ENCODE results near the gene AIPL1. TPM values are rescaled to one million over a fixed set of nuclear protein-coding genes. Genes with fewer than 3 reads are reported as not detected.
A peak's percentile ranks its signal among the peaks of the same experiment; 100 is the strongest.

AIPL1 gene
- total RNA-seq, 4 donors from 2014 or later, result not detected

- Histone ChIP-seq H3K27me3 (no peaks in the 10 kb centered on the region), H3K27ac (no peak overlapping the region), H3K36me3 (no peaks in the 10 kb centered on the region), H3K9me3 (no peaks in the 10 kb centered on the region), H3K4me1 (peaks cover 14% of the 10 kb centered on the region), H3K4me3 (no peak overlapping the region)
- TF ChIP-seq POLR2A (IDR thresholded peaks at IDR 0.05) (no peak), CTCF (IDR thresholded peaks at IDR 0.05) (no peak), POLR2AphosphoS5 (IDR thresholded peaks at IDR 0.05) (no peak), EP300 (IDR thresholded peaks at IDR 0.05) (no peak)
- DNase-seq (ENCODE audit: low spot score in 2 of 2), result no peak
- 94% methylated on average over 6 of the region's 6 CpGs for WGBS
Observed at GRCh38 chr17:6448473-6448872, 13.6 kb upstream of the AIPL1 start.

- DNase-seq (ENCODE audit: low spot score in 2 of 2), result no peak
- WGBS, result 90% methylated on average over 9 of the region's 9 CpGs
- H3K27me3 ChIP-seq, result no peaks in the 10 kb centered on the region
- H3K4me1 ChIP-seq, result peaks cover 15% of the 10 kb centered on the region
- H3K9me3 ChIP-seq, result no peaks in the 10 kb centered on the region
- H3K27ac ChIP-seq, result no peak overlapping the region
- no peak overlapping the region for H3K4me3 ChIP-seq
- H3K36me3 ChIP-seq, result no peaks in the 10 kb centered on the region
- TF ChIP-seq EP300 (IDR thresholded peaks at IDR 0.05) (no peak), POLR2AphosphoS5 (IDR thresholded peaks at IDR 0.05) (no peak), CTCF (IDR thresholded peaks at IDR 0.05) (no peak), POLR2A (IDR thresholded peaks at IDR 0.05) (no peak)
Observed at GRCh38 chr17:6446516-6447100, 11.7 kb upstream of the AIPL1 start.

GRCh38 chr17:6444571-6445335 is 9.8 kb upstream of the AIPL1 start:
- Histone ChIP-seq H3K27ac (no peak overlapping the region), H3K4me3 (peak overlapping the region; percentile 63), H3K36me3 (no peaks in the 10 kb centered on the region), H3K4me1 (peaks cover 15% of the 10 kb centered on the region), H3K27me3 (peaks cover 5% of the 10 kb centered on the region), H3K9me3 (no peaks in the 10 kb centered on the region)
- WGBS, result 23% methylated on average over 33 of the region's 36 CpGs
- TF ChIP-seq POLR2AphosphoS5 (IDR thresholded peaks at IDR 0.05) (no peak), CTCF (IDR thresholded peaks at IDR 0.05) (no peak), EP300 (IDR thresholded peaks at IDR 0.05) (no peak), POLR2A (IDR thresholded peaks at IDR 0.05) (no peak)
- no peak for DNase-seq (ENCODE audit: low spot score in 2 of 2)

- Histone ChIP-seq H3K27me3 (peaks cover 12% of the 10 kb centered on the region), H3K36me3 (no peaks in the 10 kb centered on the region), H3K9me3 (no peaks in the 10 kb centered on the region), H3K4me3 (peak within 1 kb of the TSS; percentile 63), H3K27ac (no peak within 1 kb of the TSS), H3K4me1 (peaks cover 15% of the 10 kb centered on the region)
- peak; percentile 95 to 98 for DNase-seq (ENCODE audit: low spot score in 2 of 2)
- TF ChIP-seq EP300 (IDR thresholded peaks at IDR 0.05) (no peak), CTCF (IDR thresholded peaks at IDR 0.05) (no peak), POLR2AphosphoS5 (IDR thresholded peaks at IDR 0.05) (no peak), POLR2A (IDR thresholded peaks at IDR 0.05) (no peak)
- under 1% methylated on average over 23 of the region's 62 CpGs for WGBS
Observed at GRCh38 chr17:6443692-6444570, 9.0 kb upstream of the AIPL1 start, which contains the start of gene PIMREG. Gene PIMREG, plus strand, starts transcription at chr17:6444455. Its CDS starts 656 bp downstream, at chr17:6445111.
